ENCODE measurements around the gene NUDT16L1. TPM values are rescaled to one million over a fixed set of nuclear protein-coding genes. Genes with fewer than 3 reads are reported as not detected.

The NUDT16L1 gene
- total and polyA plus RNA-seq, 3 donors from 2014 or later = 33.6 to 48.6 (median 34.3) TPM

GRCh38 chr16:4709481-4709880 is 16.1 kb downstream of the NUDT16L1 start:
- no peaks in the 10 kb centered on the region for H3K9me3 ChIP-seq
- no peaks in the 10 kb centered on the region for H3K4me1 ChIP-seq
- intact Hi-C loops (cut with DNase I; ENCODE audit: low total_unique reads) = no loop called here
- no peaks in the 10 kb centered on the region for H3K36me3 ChIP-seq (ENCODE audit: low read depth, missing control alignments)
- WGBS, 2 donors = 92 to 96% methylated on average over 4 of the region's 4 CpGs
- no peak for DNase-seq
- no peak overlapping the region for H3K4me3 ChIP-seq
- no peak overlapping the region for H3K27ac ChIP-seq
- TF ChIP-seq POLR2A (IDR thresholded peaks at IDR 0.05) (no peak), CTCF (IDR thresholded peaks at IDR 0.05) (no peak)
- H3K27me3 ChIP-seq = no peaks in the 10 kb centered on the region

- WGBS, 2 donors = 63 to 78% methylated on average over 12 to 18 of the region's 18 CpGs
- H3K36me3 ChIP-seq (ENCODE audit: low read depth, missing control alignments) = no peaks in the 10 kb centered on the region
- intact Hi-C loops (cut with DNase I; ENCODE audit: low total_unique reads) = no loop called here
These were observed 20.5 kb downstream of the NUDT16L1 start for GRCh38 chr16:4713663-4714501.

GRCh38 chr16:4714996-4715395 is 21.6 kb downstream of the NUDT16L1 start:
- Histone ChIP-seq H3K36me3 (ENCODE audit: low read depth, missing control alignments) (no peaks in the 10 kb centered on the region), H3K27ac (no peak overlapping the region), H3K4me1 (no peaks in the 10 kb centered on the region), H3K4me3 (no peak overlapping the region), H3K9me3 (no peaks in the 10 kb centered on the region), H3K27me3 (no peaks in the 10 kb centered on the region)
- TF ChIP-seq POLR2A (IDR thresholded peaks at IDR 0.05) (no peak), CTCF (IDR thresholded peaks at IDR 0.05) (no peak)
- intact Hi-C loops (cut with DNase I; ENCODE audit: low total_unique reads) = no loop called here
- no peak for DNase-seq
- 94% methylated on average over 2 of the region's 2 CpGs for WGBS, 2 donors

More at GRCh38 chr16:4713663-4714501, 20.5 kb downstream of the NUDT16L1 start:
- H3K27me3 ChIP-seq = no peaks in the 10 kb centered on the region
- TF ChIP-seq POLR2A (IDR thresholded peaks at IDR 0.05) (no peak), CTCF (IDR thresholded peaks at IDR 0.05) (no peak)
- DNase-seq = no peak
- no peak overlapping the region for H3K27ac ChIP-seq
- H3K4me3 ChIP-seq = no peak overlapping the region
- H3K9me3 ChIP-seq = no peaks in the 10 kb centered on the region
- no peaks in the 10 kb centered on the region for H3K4me1 ChIP-seq

GRCh38 chr16:4718466-4718865 is 25.1 kb downstream of the NUDT16L1 start:
- no peak for DNase-seq
- Histone ChIP-seq H3K9me3 (no peaks in the 10 kb centered on the region), H3K27me3 (no peaks in the 10 kb centered on the region), H3K36me3 (ENCODE audit: low read depth, missing control alignments) (no peaks in the 10 kb centered on the region), H3K4me3 (no peak overlapping the region), H3K27ac (no peak overlapping the region), H3K4me1 (no peaks in the 10 kb centered on the region)
- 74 to 79% methylated on average over 5 of the region's 5 CpGs for WGBS, 2 donors
- intact Hi-C loops (cut with DNase I; ENCODE audit: low total_unique reads) = no loop called here
- TF ChIP-seq POLR2A (IDR thresholded peaks at IDR 0.05) = no peak
- no peak for TF ChIP-seq CTCF (IDR thresholded peaks at IDR 0.05)

Data from testis (tissue), 3 donors.